Subcutaneous adipose tissue (tissue), 4 donors: ENCODE results near the gene TMPRSS5. TPM values are rescaled to one million over a fixed set of nuclear protein-coding genes. Genes with fewer than 3 reads are reported as not detected.

Experiments
- total RNA-seq, 4 donors: library from RNA; depleted of rRNA; stranded (reverse); fragments of >200 nt; gene quantifications; one replicate each; pipeline ENCODE4 v1.1.0, GENCODE V29; 2016
- TF ChIP-seq, protein P1 (sequence below): fragments of 450-650 bp; IDR thresholded peaks from one replicate; pipeline ENCODE4 v1.5.1; 2016; ENCODE audit warnings: low read depth, mild to moderate bottlenecking, control low read depth, antibody characterized with exemption, moderate library complexity

Gene TMPRSS5
- total RNA-seq, 4 donors from 2014 or later, result 0.34 to 7.9 (median 1.1) TPM; not detected in 1

DNA sequence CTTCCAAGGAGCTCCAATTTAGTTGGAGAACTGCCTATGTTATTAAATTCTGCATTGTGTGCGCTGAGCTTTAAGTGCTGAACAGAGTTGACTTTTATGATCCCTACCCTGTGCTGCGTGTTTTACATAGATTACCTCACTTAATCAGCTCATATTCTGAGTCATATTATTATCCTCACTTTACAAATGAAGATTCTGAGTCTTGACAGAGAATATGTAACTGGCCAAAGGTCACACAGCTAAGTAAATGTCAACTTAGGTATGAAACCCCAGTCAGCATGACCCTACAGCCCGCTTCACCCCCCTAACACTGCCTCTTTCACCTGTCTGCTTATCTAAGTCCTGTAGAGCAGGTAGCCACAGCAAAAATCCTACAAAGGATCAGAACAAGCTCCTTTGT is 19.8 kb upstream of the TMPRSS5 start:
- TF ChIP-seq, protein P1, sequence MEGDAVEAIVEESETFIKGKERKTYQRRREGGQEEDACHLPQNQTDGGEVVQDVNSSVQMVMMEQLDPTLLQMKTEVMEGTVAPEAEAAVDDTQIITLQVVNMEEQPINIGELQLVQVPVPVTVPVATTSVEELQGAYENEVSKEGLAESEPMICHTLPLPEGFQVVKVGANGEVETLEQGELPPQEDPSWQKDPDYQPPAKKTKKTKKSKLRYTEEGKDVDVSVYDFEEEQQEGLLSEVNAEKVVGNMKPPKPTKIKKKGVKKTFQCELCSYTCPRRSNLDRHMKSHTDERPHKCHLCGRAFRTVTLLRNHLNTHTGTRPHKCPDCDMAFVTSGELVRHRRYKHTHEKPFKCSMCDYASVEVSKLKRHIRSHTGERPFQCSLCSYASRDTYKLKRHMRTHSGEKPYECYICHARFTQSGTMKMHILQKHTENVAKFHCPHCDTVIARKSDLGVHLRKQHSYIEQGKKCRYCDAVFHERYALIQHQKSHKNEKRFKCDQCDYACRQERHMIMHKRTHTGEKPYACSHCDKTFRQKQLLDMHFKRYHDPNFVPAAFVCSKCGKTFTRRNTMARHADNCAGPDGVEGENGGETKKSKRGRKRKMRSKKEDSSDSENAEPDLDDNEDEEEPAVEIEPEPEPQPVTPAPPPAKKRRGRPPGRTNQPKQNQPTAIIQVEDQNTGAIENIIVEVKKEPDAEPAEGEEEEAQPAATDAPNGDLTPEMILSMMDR, result no peak

DNA sequence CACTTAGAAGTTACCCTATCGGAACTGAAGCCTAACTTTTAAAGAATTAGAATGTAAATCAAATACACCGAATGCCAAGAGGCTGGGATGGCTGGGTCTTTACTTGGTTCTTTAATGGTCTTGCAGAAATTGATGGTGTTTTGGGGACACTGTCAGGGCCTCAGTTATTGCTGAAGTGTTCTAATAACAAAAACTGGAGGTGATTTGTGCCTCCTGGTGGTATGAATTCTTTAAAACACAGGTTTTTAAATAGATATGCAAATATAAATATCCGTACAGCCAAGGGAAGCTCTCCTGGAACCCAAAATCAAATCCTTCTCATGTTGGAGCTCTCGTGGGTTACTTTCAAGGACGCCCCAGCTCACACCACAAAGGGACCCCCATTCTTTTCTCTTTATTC is 19.3 kb upstream of the TMPRSS5 start:
- TF ChIP-seq, protein P1, result no peak

DNA sequence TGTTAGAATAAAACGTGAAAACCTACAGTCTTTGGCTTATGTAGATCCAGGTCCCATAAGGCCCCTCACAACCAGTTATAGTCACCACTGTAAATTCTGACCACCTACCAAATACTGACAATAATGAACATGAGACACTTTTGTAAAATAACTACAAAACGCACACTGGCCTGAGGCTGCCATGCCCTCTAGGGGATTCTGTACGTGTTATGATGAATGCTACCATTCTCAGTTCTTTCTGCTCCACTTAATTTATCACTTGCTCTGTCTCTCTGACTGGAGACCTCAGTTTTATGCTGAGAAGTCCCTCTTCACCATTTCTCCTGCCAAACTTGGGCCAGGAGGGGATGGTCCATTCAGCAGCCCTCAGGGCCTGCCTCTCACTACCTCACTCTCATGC is 18.7 kb upstream of the TMPRSS5 start:
- TF ChIP-seq, protein P1, result no peak

DNA sequence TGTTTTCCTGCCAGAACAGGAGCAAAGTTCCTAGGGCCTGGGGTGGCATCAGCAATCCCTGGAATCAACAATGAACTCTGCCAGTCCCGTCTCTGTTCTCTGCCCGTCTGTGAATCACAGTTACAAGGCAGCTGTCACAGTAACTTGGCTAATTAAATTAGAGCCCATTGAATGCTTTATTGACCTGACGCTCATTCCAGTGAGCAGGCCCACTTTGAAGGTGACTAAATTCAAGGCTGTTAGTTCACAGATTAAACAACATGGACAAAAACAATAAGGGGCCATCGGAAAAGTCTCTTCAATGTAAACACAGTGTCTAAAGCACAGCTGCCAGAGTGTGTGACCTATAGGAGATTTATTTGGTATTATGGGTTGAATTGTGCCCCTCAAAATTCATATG is 17.7 kb upstream of the TMPRSS5 start:
- TF ChIP-seq, protein P1, result no peak

DNA sequence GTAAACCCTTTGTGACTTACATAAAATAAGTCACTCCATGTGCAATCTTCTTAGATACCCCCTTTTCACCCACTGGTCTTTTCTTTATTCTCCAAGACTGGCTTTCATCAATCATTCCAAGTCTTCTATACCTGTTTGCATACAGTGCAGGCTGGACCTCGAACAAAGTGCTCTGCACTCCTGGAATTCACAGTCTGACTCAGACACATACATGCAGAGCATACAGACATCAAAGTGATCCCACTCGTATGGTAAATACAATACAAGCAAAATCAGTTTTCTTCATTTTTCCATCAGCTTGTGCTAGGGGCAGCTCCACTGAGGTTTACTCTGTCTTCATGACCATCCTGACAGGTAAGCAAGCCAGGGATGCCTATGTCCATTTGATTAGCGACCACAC is 16.8 kb upstream of the TMPRSS5 start:
- TF ChIP-seq, protein P1, result no peak

DNA sequence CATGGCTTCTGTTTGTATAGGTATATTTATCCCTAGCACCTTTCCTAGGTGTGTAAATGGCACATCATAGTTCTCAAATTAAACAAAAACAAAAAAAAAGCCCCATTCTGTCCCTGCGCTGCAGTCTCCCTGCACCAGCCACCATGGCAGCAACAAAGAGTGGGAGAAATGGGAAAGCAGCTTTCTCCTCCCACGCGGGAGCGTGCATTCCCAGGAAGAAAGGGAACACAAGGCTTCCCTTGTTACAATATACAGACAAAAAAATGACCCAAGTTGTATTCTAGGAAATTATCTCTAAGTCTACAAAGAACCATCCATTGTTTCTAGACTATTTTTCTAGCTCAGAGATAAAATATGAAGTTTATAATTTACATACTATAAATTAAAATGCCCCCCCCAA is 16.1 kb upstream of the TMPRSS5 start:
- TF ChIP-seq, protein P1, result no peak

DNA sequence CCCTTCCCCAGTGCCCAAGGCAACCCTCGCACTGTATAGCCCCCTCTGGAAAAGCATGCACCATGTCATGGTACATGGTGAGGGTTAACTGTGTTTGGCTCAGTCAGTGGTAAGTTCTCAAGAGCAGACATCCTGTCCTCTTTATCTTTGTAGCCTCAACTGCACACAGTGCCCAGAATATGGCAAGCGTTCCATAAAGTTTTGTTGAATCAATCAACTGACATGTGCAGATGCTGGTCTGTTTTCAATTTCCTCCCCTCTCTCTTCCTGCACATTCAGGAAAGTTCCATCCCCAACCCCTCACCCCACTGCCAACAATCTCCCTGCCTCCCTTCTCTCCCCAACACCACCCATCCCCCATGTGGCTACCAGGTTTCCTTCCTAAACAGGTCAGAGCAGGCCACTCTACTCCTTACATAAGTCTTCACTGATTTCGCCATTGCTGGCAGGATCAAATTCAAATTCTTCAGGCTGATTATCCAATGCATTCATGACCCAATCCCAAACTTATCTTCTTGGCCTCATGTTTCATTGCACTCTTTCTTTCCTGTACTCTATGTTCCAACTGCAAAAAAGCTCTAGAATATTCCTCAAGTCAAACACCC is 15.5 kb upstream of the TMPRSS5 start:
- TF ChIP-seq, protein P1, result no peak
